Cardiac fibroblast (primary cell): ENCODE data around the gene TUBB8B.
"Not testable (repeated sequence)": the region's sequence is repeated elsewhere in the genome, so short reads cannot be mapped to it uniquely, and the experiment has no call there.

Experiments used
- DNase-seq, 2 donors: peaks; one replicate each; pipeline versions ENCODE4 v3.0.0 to v3.0.0-alpha.2; 2010; ENCODE audit warnings: low read depth in 2 of 2
- H3K4me3 ChIP-seq, 2 donors: replicated peaks in 1 of 2; 1 replicate in 1 of 2; 2 replicates in 1 of 2; pipeline ENCODE4 v1.5.1; 2011; ENCODE audit warnings: low read depth in 2 of 2, low read length in 2 of 2, mild to moderate bottlenecking in 2 of 2, moderate library complexity in 1 of 2

The TUBB8B gene

DNA sequence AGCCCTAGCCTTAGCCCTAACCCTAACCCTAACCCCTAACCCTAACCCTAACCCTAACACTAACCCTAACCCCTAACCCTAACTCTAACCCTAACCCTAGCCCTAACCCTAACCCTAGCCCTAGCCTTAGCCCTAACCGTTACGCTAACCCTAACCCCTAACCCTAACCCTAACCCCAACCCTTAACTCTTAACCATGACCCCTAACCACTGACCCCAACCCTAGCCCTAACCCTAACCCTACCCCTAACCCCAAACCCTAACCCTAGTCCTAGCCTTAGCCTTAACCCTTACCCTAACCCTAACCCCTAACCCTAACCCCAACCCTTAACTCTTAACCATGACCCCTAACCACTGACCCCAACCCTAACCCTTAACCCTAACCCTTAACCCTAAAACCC is 14.2 kb upstream of the TUBB8B start:
- not testable (repeated sequence) for H3K4me3 ChIP-seq, DNase-seq

GRCh38 chr18:54388-54787 is 5.0 kb upstream of the TUBB8B start:
- not testable (repeated sequence) for DNase-seq, H3K4me3 ChIP-seq

DNA sequence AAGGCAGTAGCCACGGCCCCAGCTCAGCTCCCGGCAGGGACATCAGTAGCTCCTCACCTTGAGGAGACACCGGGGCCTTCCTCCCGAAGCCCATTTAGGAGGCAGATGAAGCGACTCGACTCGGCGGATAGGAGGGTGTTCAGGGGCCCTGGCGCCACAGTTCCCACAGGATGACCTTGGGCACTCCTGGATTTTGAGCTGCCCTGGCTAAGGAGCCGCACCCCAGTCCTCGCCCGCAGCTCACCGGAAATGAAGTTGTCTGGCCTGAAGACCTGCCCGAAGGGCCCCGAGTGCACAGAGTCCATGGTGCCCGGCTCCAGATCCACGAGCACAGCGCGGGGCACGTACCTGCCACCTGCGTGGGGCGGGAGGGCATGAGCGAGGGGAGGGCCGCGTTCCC is 719 bp downstream of the TUBB8B start:
- not testable (repeated sequence) for H3K4me3 ChIP-seq, DNase-seq

DNA sequence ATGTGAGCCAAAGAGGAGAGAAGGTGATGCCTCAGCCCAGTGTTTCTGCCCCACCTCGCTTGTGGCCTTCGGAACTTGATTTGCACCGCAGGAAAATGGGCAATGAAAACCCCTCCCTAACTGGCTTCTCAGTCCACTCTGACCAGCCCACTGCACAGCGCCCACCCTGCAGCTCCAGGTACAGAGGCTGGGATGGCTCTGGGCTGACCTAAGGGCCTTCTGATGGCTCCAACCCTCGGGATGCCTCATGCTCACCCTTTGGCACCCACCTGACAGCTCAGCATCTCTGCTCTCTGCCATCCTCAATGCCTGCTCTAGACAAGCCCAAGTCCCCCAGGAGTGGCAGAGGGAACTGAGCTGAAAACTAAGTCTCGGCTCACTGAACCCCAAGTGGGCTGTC is 36.2 kb downstream of the TUBB8B start:
- H3K4me3 ChIP-seq, DNase-seq: not testable (repeated sequence)

DNA sequence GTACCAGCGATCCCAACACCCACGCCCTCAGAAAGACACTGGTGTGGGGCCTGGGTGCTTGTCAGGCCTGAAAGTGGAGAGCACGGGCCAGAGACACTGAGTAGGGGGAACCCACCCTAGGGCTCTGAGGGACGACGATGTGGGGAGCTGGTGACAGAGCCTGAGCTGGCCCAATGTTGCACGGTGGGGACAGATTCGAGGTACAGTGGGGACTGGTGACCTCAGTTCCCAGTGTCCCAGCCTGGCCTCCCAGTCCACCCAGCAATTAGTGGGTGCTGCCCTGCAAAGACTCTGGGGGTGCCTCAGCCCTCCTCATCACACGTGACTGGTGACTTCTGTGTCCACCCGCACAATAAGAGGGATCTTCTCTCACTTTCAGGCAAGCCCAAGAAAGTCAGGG is 36.6 kb downstream of the TUBB8B start:
- DNase-seq, H3K4me3 ChIP-seq: not testable (repeated sequence)

- DNase-seq, result not testable (repeated sequence)
These were observed 37.8 kb downstream of the TUBB8B start for GRCh38 chr18:11383-12274.

GRCh38 chr18:10624-11184 is 38.7 kb downstream of the TUBB8B start:
- DNase-seq, H3K4me3 ChIP-seq: not testable (repeated sequence)

More at GRCh38 chr18:11383-12274, 37.8 kb downstream of the TUBB8B start:
- H3K4me3 ChIP-seq, result not testable (repeated sequence)

- DNase-seq, H3K4me3 ChIP-seq: not testable (repeated sequence)
These were observed 39.5 kb downstream of the TUBB8B start for GRCh38 chr18:9937-10336.
